CD4-positive, alpha-beta T cell (primary cell): ENCODE measurements around the gene EEIG1. TPM values are rescaled to one million over a fixed set of nuclear protein-coding genes. Genes with fewer than 3 reads are reported as not detected.

Experiments
- ATAC-seq: fragments of 200-7000 bp; cut with Tn5 transposase; one replicate; pipeline ENCODE4 v1.10.0; 2022; ENCODE audit warnings: mild to moderate bottlenecking; ENCODE audit not compliant: poor library complexity
- CTCF ChIA-PET: fragments of 350-600 bp; sonication (Branson Sonifier 250); formaldehyde crosslinking; loops from one replicate; lab custom pipeline; 2021; ENCODE audit warnings: antibody characterized with exemption, inconsistent platforms; lab: Charles Lee
- POLR2A ChIA-PET: fragments of 350-600 bp; sonication (Branson Sonifier 250); formaldehyde crosslinking; loops from one replicate; lab custom pipeline; 2021; ENCODE audit warnings: antibody characterized with exemption, inconsistent platforms; lab: Charles Lee
- DNase-seq, 14 experiments: peaks; one replicate each; pipeline ENCODE4 v3.0.0-alpha.2; 2013 to 2020; ENCODE audit warnings: mixed read lengths in 2 of 14
- H3K27ac ChIP-seq, 2 donors: one replicate each; pipeline versions ENCODE4 v1.5.1 to v1.7.0; 2013; ENCODE audit warnings: low read length in 2 of 2, low read depth in 1 of 2, mild to moderate bottlenecking in 1 of 2
- H3K27me3 ChIP-seq, 2 experiments: 1 replicate in 1 of 2; 2 replicates in 1 of 2; pipeline versions ENCODE4 v1.6.1 to v1.7.0; 2013; ENCODE audit warnings: low read length in 2 of 2, control low read depth in 1 of 2, mild to moderate bottlenecking in 1 of 2, moderate library complexity in 1 of 2; ENCODE audit not compliant: insufficient read depth in 2 of 2, control insufficient read depth in 1 of 2
- H3K36me3 ChIP-seq: one replicate; pipeline ENCODE4 v1.6.1; 2013; ENCODE audit warnings: low read length, control low read depth; ENCODE audit not compliant: insufficient read depth
- H3K4me1 ChIP-seq: one replicate; pipeline ENCODE4 v1.6.1; 2013; ENCODE audit warnings: low read length, control low read depth; ENCODE audit not compliant: insufficient read depth
- H3K4me3 ChIP-seq: one replicate; pipeline ENCODE4 v1.5.1; 2013; ENCODE audit warnings: mild to moderate bottlenecking, low read length, moderate library complexity
- H3K9me3 ChIP-seq, 2 experiments: 1 replicate in 1 of 2; 2 replicates in 1 of 2; pipeline versions ENCODE4 v1.6.1 to v1.7.0; 2013; ENCODE audit warnings: low read length in 2 of 2, mild to moderate bottlenecking in 2 of 2, control low read depth in 1 of 2, moderate library complexity in 1 of 2; ENCODE audit not compliant: control insufficient read depth in 1 of 2, insufficient read depth in 1 of 2
- H3K27ac Mint-ChIP-seq: one replicate; pipeline ENCODE4 v1.8.0; 2020; ENCODE audit warnings: mixed read lengths
- H3K27me3 Mint-ChIP-seq: one replicate; pipeline ENCODE4 v1.8.0; 2021; ENCODE audit warnings: mixed read lengths
- H3K36me3 Mint-ChIP-seq: one replicate; pipeline ENCODE4 v1.8.0; 2021; ENCODE audit warnings: low read depth, mixed read lengths
- H3K4me1 Mint-ChIP-seq: one replicate; pipeline ENCODE4 v1.8.0; 2021; ENCODE audit warnings: low read depth, mixed read lengths
- H3K4me3 Mint-ChIP-seq: one replicate; pipeline ENCODE4 v1.8.0; 2020; ENCODE audit warnings: mild to moderate bottlenecking, mixed read lengths
- H3K9me3 Mint-ChIP-seq: one replicate; pipeline ENCODE4 v1.8.0; 2020; ENCODE audit warnings: mixed read lengths
- CTCF ChIP-seq: fragments of 200-600 bp; IDR thresholded peaks from one replicate; pipeline ENCODE4 v1.8.0; 2022; ENCODE audit warnings: antibody characterized with exemption, mild to moderate bottlenecking
- intact Hi-C, 2 experiments: fragments of 100-400 bp; cut with DNase I in 1 of 2; cut with micrococcal nuclease in 1 of 2; formaldehyde crosslinking; loops; one replicate each; pipeline versions ENCODE4 v1.15.1 to v1.9.0; 2023 to 2025; cut with DNase I, micrococcal nuclease
- total RNA-seq, 174 experiments: library from RNA in 2 of 174; stranded (reverse) in 2 of 174; gene quantifications; one replicate each; pipeline ENCODE4 v1.2.3 and lab custom pipeline; 2021 to 2026

The EEIG1 gene
- total RNA-seq, 2 experiments from 2014 or later = 440 to 463 TPM

GRCh38 chr9:127953154-127953553, 27.6 kb downstream of the EEIG1 start:
- Histone ChIP-seq H3K4me3 (no peak overlapping the region), H3K27me3 (no peaks in the 10 kb centered on the region), H3K9me3 (no peaks in the 10 kb centered on the region), H3K4me1 (peaks cover 92% of the 10 kb centered on the region), H3K36me3 (peaks cover 63% of the 10 kb centered on the region), H3K27ac (peak overlapping the region; percentile 37 to 65)
- Mint-ChIP-seq H3K9me3 (no peaks in the 10 kb centered on the region), H3K27me3 (no peaks in the 10 kb centered on the region), H3K27ac (peak overlapping the region; percentile 97), H3K4me1 (peaks cover 88% of the 10 kb centered on the region), H3K4me3 (peak overlapping the region; percentile 71), H3K36me3 (peaks cover 75% of the 10 kb centered on the region)
- intact Hi-C loops = loop anchor here (5.0 to 10.0 kb wide), 2 partner anchors 149 to 162 kb away; no protein-coding TSS in a partner anchor
- ATAC-seq (no peak), DNase-seq (no peak)
- POLR2A ChIA-PET = interaction anchor here (1.8 to 34.9 kb wide), 4 partner anchors 15 to 115 kb away, joined by 6 to 1020 read pairs (median 150); partner anchors contain the start of genes DPM2, EEIG1 and SLC25A25
- TF ChIP-seq CTCF = no peak
- CTCF ChIA-PET = interaction anchor here (3.2 to 5.1 kb wide), 3 partner anchors 10 to 81 kb away, joined by 41 to 74 read pairs (median 71); no protein-coding TSS in a partner anchor

- peak overlapping the region; percentile 49 to 64 for H3K27ac ChIP-seq
- no peaks in the 10 kb centered on the region for H3K27me3 Mint-ChIP-seq
Measured at GRCh38 chr9:127950513-127951289, 30.1 kb downstream of the EEIG1 start.

More at GRCh38 chr9:127950513-127951289, 30.1 kb downstream of the EEIG1 start:
- no peak for TF ChIP-seq CTCF
- H3K4me3 Mint-ChIP-seq = peak overlapping the region; percentile 72
- intact Hi-C loops = loop anchor here (1.0 to 10.0 kb wide), 3 partner anchors 12 to 164 kb away; no protein-coding TSS in a partner anchor
- ChIA-PET POLR2A (interaction anchor here (1.5 to 13.6 kb wide), 4 partner anchors 8 to 76 kb away, joined by 3 to 272 read pairs (median 8); partner anchors contain the start of gene EEIG1), CTCF (no interaction called here)
- H3K4me1 ChIP-seq = peaks cover 92% of the 10 kb centered on the region
- H3K4me1 Mint-ChIP-seq = peaks cover 82% of the 10 kb centered on the region
- no peak for ATAC-seq
- H3K36me3 ChIP-seq = peaks cover 83% of the 10 kb centered on the region
- peaks cover 90% of the 10 kb centered on the region for H3K36me3 Mint-ChIP-seq
- no peaks in the 10 kb centered on the region for H3K9me3 Mint-ChIP-seq
- no peaks in the 10 kb centered on the region for H3K27me3 ChIP-seq
- H3K27ac Mint-ChIP-seq = peak overlapping the region; percentile 97
- H3K9me3 ChIP-seq = no peaks in the 10 kb centered on the region
- DNase-seq = no peak
- H3K4me3 ChIP-seq = no peak overlapping the region
